ENCODE data around the gene CIDEB. TPM values are rescaled to one million over a fixed set of nuclear protein-coding genes. Genes with fewer than 3 reads are reported as not detected.

Gene CIDEB
- total and polyA plus RNA-seq, 2 of the 13 experiments (the other 11 are each of a cell fraction or from before 2014, with no cell fraction given): 35.8 to 110 TPM

GRCh38 chr14:24292118-24292807 is 15.5 kb downstream of the CIDEB start (continued):
- no peak for TF ChIP-seq ARID4A (CRISPR knock-in tag; IDR thresholded peaks at IDR 0.05; ENCODE audit: borderline replicate concordance)
- TF ChIP-seq PRDM15 (CRISPR knock-in tag; IDR thresholded peaks at IDR 0.05): no peak
- TF ChIP-seq ESRRA (CRISPR knock-in tag; IDR thresholded peaks at IDR 0.05; ENCODE audit: low read depth): 0 out of 2 replicates have a peak, but pooled peaks have one; percentile 2
- TF ChIP-seq NONO (IDR thresholded peaks at IDR 0.05): no peak
- TF ChIP-seq NONO (CRISPR knock-in tag; conservative IDR thresholded peaks at IDR 0.05): 0 out of 2 replicates have a peak, but pooled peaks have one; percentile 6
- no peak for TF ChIP-seq PAWR (CRISPR knock-in tag; IDR thresholded peaks at IDR 0.05; ENCODE audit: borderline replicate concordance)
- TF ChIP-seq, protein P1, sequence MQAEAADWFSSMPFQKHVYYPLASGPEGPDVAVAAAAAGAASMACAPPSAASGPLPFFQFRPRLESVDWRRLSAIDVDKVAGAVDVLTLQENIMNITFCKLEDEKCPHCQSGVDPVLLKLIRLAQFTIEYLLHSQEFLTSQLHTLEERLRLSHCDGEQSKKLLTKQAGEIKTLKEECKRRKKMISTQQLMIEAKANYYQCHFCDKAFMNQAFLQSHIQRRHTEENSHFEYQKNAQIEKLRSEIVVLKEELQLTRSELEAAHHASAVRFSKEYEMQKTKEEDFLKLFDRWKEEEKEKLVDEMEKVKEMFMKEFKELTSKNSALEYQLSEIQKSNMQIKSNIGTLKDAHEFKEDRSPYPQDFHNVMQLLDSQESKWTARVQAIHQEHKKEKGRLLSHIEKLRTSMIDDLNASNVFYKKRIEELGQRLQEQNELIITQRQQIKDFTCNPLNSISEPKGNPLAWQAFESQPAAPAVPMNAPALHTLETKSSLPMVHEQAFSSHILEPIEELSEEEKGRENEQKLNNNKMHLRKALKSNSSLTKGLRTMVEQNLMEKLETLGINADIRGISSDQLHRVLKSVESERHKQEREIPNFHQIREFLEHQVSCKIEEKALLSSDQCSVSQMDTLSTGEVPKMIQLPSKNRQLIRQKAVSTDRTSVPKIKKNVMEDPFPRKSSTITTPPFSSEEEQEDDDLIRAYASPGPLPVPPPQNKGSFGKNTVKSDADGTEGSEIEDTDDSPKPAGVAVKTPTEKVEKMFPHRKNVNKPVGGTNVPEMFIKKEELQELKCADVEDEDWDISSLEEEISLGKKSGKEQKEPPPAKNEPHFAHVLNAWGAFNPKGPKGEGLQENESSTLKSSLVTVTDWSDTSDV (CRISPR knock-in tag; IDR thresholded peaks at IDR 0.05): peak; percentile 64; the same call in 1 of the 2 replicates
- TF ChIP-seq, protein P2, sequence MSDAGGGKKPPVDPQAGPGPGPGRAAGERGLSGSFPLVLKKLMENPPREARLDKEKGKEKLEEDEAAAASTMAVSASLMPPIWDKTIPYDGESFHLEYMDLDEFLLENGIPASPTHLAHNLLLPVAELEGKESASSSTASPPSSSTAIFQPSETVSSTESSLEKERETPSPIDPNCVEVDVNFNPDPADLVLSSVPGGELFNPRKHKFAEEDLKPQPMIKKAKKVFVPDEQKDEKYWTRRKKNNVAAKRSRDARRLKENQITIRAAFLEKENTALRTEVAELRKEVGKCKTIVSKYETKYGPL (CRISPR knock-in tag; IDR thresholded peaks at IDR 0.05): no peak
- no peak for TF ChIP-seq IKZF4 (CRISPR knock-in tag; IDR thresholded peaks at IDR 0.05; ENCODE audit: borderline replicate concordance, low read depth, not compliant biosample characterization)
- TF ChIP-seq DR1 (CRISPR knock-in tag; IDR thresholded peaks at IDR 0.05): no peak
- no peak; the same call in 1 of the 2 replicates for TF ChIP-seq MTA1 (CRISPR knock-in tag; IDR thresholded peaks at IDR 0.05; ENCODE audit: borderline replicate concordance)
- no peak for TF ChIP-seq ZNF282 (IDR thresholded peaks at IDR 0.05; ENCODE audit: partially characterized antibody)
- 0 out of 2 replicates have a peak, but pooled peaks have one; percentile 54 for TF ChIP-seq ZNF891 (CRISPR knock-in tag; IDR thresholded peaks at IDR 0.05)
- TF ChIP-seq ZNF225 (CRISPR knock-in tag; IDR thresholded peaks at IDR 0.05): no peak
- no peak for TF ChIP-seq PRPF4 (IDR thresholded peaks at IDR 0.05; ENCODE audit: low read depth, low read length, poor library complexity, severe bottlenecking)

All from HepG2 (cell line).